DOHH2 (cell line): ENCODE results near the gene UBAP2L.

Source experiments
- H3F3A ChIP-seq: fragments of 200-600 bp; sonication (generic), shearing (Covaris generic); 2 replicates; pipeline ENCODE4 v1.6.0; 2016; ENCODE audit warnings: antibody characterized with exemption, mild to moderate bottlenecking; ENCODE audit not compliant: control insufficient read depth, insufficient read depth
- H3K27ac ChIP-seq: fragments of 200-600 bp; sonication (generic); 2 replicates; pipeline ENCODE4 v1.5.1; 2014; ENCODE audit warnings: low read depth, mild to moderate bottlenecking, low read length, moderate library complexity
- H3K27me3 ChIP-seq: fragments of 200-600 bp; sonication (generic); 2 replicates; pipeline ENCODE4 v1.6.1; 2014; ENCODE audit warnings: mild to moderate bottlenecking, low read length, mixed read lengths; ENCODE audit not compliant: control insufficient read depth
- H3K36me3 ChIP-seq: fragments of 200-600 bp; sonication (generic); 2 replicates; pipeline ENCODE4 v1.6.1; 2014; ENCODE audit warnings: mild to moderate bottlenecking, low read length, moderate library complexity, mixed read lengths; ENCODE audit not compliant: control insufficient read depth
- H3K4me1 ChIP-seq: fragments of 200-600 bp; sonication (generic); 2 replicates; pipeline ENCODE4 v1.6.1; 2014; ENCODE audit warnings: mild to moderate bottlenecking, low read length, mixed read lengths; ENCODE audit not compliant: control insufficient read depth
- H3K4me2 ChIP-seq: fragments of 200-600 bp; sonication (generic); 2 replicates; pipeline ENCODE4 v1.6.0; 2014; ENCODE audit warnings: mild to moderate bottlenecking, low read length, moderate library complexity
- H3K4me3 ChIP-seq: fragments of 200-600 bp; sonication (generic); 2 replicates; pipeline ENCODE4 v1.5.1; 2014; ENCODE audit warnings: mild to moderate bottlenecking, low read length, mixed read lengths
- H3K79me2 ChIP-seq: fragments of 200-600 bp; sonication (generic); 2 replicates; pipeline ENCODE4 v1.6.1; 2014; ENCODE audit warnings: mild to moderate bottlenecking, low read length, mixed read lengths; ENCODE audit not compliant: control insufficient read depth
- H3K9me2 ChIP-seq: fragments of 200-600 bp; sonication (generic); replicated peaks from 2 replicates; pipeline ENCODE4 v1.6.1; 2014; ENCODE audit warnings: mild to moderate bottlenecking, low read length, mixed read lengths; ENCODE audit not compliant: control insufficient read depth
- H3K9me3 ChIP-seq: fragments of 200-600 bp; sonication (generic); 2 replicates; pipeline ENCODE4 v1.6.1; 2014; ENCODE audit warnings: antibody characterized with exemption, low read length, mixed read lengths; ENCODE audit not compliant: control insufficient read depth, insufficient read depth
- H4K20me1 ChIP-seq: fragments of 200-600 bp; sonication (generic); 2 replicates; pipeline ENCODE4 v1.6.0; 2014; ENCODE audit warnings: low read depth, mild to moderate bottlenecking, antibody characterized with exemption, low read length, moderate library complexity; ENCODE audit not compliant: control insufficient read depth, insufficient read depth
- EZH2phosphoT487 ChIP-seq: fragments of 200-600 bp; sonication (generic); IDR thresholded peaks from 2 replicates; pipeline ENCODE4 v1.6.1; 2017; ENCODE audit warnings: borderline replicate concordance, mild to moderate bottlenecking, antibody characterized with exemption, low read length, moderate library complexity, mixed read lengths
- TF ChIP-seq, protein P1 (sequence below): fragments of 200-600 bp; sonication (generic); IDR thresholded peaks from one replicate; pipeline ENCODE4 v1.5.1; 2014; ENCODE audit warnings: antibody characterized with exemption, mild to moderate bottlenecking, low read depth, low read length; ENCODE audit not compliant: poor library complexity, severe bottlenecking

UBAP2L gene

DNA sequence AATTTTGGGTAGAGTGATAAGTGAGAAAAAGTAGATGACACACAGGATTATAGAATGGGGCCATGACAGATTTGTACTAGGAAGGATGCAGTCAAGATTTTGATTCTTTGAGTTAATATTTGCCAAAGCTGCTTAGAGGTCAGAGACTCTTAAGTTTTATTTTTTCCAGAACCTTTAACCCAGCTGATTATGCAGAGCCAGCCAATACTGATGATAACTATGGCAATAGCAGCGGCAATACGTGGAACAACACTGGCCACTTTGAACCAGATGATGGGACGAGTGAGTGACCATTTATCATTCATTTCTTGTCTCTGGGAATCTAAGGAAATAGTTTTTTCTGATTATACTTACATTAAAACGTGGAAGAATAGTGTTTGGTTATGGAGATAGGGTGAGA is 16.1 kb downstream of the UBAP2L start:
- Histone ChIP-seq H3K36me3 (peaks cover 96% of the 10 kb centered on the region), H3K9me2 (no peaks in the 10 kb centered on the region), H3K4me2 (no peak overlapping the region), H3K79me2 (peaks cover 92% of the 10 kb centered on the region), H3K4me1 (no peaks in the 10 kb centered on the region), H3K27me3 (no peaks in the 10 kb centered on the region), H4K20me1 (0 out of 2 replicates have a peak, but pooled peaks cover 7% of the 10 kb centered on the region), H3F3A (no peaks in the 10 kb centered on the region), H3K27ac (no peak overlapping the region), H3K9me3 (no peaks in the 10 kb centered on the region), H3K4me3 (no peak overlapping the region)
- TF ChIP-seq, protein P1, sequence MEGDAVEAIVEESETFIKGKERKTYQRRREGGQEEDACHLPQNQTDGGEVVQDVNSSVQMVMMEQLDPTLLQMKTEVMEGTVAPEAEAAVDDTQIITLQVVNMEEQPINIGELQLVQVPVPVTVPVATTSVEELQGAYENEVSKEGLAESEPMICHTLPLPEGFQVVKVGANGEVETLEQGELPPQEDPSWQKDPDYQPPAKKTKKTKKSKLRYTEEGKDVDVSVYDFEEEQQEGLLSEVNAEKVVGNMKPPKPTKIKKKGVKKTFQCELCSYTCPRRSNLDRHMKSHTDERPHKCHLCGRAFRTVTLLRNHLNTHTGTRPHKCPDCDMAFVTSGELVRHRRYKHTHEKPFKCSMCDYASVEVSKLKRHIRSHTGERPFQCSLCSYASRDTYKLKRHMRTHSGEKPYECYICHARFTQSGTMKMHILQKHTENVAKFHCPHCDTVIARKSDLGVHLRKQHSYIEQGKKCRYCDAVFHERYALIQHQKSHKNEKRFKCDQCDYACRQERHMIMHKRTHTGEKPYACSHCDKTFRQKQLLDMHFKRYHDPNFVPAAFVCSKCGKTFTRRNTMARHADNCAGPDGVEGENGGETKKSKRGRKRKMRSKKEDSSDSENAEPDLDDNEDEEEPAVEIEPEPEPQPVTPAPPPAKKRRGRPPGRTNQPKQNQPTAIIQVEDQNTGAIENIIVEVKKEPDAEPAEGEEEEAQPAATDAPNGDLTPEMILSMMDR, result no peak
- TF ChIP-seq EZH2phosphoT487, result no peak

DNA sequence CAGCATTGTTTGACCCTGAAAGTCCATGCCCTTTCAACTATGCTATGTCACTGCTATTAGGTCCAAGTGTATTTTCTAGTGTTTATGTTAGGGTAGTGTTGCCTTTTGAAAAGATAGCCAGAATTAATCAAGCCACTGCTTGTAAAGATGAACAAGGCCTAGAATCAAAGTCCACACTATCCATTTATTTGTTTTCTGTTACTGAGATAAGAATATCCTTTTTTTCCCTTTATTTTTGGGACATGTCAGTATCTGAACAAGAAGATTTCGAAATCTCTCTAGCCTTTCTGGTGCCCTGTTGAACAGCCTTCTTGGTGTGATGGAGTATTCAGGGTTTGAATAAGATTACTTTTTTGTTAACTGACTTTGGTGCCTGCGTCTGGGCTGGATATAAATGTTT is 16.7 kb downstream of the UBAP2L start:
- peaks cover 96% of the 10 kb centered on the region for H3K36me3 ChIP-seq

DNA sequence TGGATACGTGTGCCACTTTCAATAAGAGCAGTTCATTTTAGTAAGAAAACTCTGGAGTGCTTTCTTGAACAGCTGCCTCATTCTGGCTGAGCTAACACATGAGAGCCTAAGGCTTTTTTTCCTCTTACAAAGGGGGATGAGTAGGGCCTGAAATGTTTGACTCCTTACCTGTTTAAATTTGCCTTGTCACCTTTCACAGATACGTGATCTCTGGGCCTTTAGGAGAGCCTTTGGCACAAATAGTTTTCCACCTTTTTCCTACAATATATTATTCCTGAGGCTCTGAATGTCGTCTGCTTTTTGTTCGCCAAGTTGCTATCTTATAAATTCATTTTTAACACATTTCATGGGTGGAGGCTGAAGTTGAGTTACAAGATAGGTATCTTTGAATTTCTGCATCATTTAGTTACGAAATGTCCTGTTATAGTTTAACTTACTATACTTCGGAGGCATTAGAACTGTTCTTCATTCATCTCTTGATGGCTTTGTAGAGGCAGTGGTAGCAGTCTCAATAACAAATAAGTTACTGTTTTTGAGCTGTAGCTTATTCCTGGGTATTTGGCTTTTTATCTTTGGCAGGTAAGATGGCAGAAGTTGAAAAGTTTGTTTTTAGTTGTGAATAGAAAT is 17.2 kb downstream of the UBAP2L start:
- Histone ChIP-seq H3K27me3 (no peaks in the 10 kb centered on the region), H3K4me1 (no peaks in the 10 kb centered on the region), H3K79me2 (peaks cover 91% of the 10 kb centered on the region), H3K27ac (no peak overlapping the region), H3K9me2 (no peaks in the 10 kb centered on the region), H3K4me3 (no peak overlapping the region), H4K20me1 (peaks cover 7% of the 10 kb centered on the region; the same call in 1 of the 2 replicates), H3F3A (no peaks in the 10 kb centered on the region), H3K4me2 (no peak overlapping the region), H3K36me3 (peaks cover 96% of the 10 kb centered on the region), H3K9me3 (no peaks in the 10 kb centered on the region)
- no peak for TF ChIP-seq EZH2phosphoT487
- TF ChIP-seq, protein P1, result no peak

More for the DNA sequence above, 16.7 kb downstream of the UBAP2L start:
- no peaks in the 10 kb centered on the region for H3K9me3 ChIP-seq
- H3K27me3 ChIP-seq, result no peaks in the 10 kb centered on the region
- no peak overlapping the region for H3K27ac ChIP-seq
- H3K4me2 ChIP-seq, result no peak overlapping the region
- no peak for TF ChIP-seq EZH2phosphoT487
- TF ChIP-seq, protein P1, result no peak
- no peaks in the 10 kb centered on the region for H3K9me2 ChIP-seq
- H4K20me1 ChIP-seq, result peaks cover 7% of the 10 kb centered on the region; the same call in 1 of the 2 replicates
- H3F3A ChIP-seq, result no peaks in the 10 kb centered on the region
- peaks cover 92% of the 10 kb centered on the region for H3K79me2 ChIP-seq
- H3K4me1 ChIP-seq, result no peaks in the 10 kb centered on the region
- no peak overlapping the region for H3K4me3 ChIP-seq
